ENCODE measurements around the gene ZBTB3. TPM values are rescaled to one million over a fixed set of nuclear protein-coding genes. Genes with fewer than 3 reads are reported as not detected.

The ZBTB3 gene
- total and polyA plus RNA-seq, 4 donors = 1.5 to 6.4 (median 4.2) TPM

- peaks cover 8 to 45% (median 32%) of the 10 kb centered on the region in 4 donors for H3K4me1 ChIP-seq (ENCODE audit: control insufficient read depth in 4 of 4, insufficient read depth in 4 of 4, low read length in 3 of 4)
- no peak for TF ChIP-seq HNF4A (conservative IDR thresholded peaks at IDR 0.05)
- TF ChIP-seq JUND (IDR thresholded peaks at IDR 0.05) = no peak
- TF ChIP-seq SP1 (IDR thresholded peaks at IDR 0.05) = no peak
- no peak for TF ChIP-seq RXRA (IDR thresholded peaks at IDR 0.05)
- no peak for TF ChIP-seq FOXA2 (IDR thresholded peaks at IDR 0.05)
- TF ChIP-seq, protein P1, sequence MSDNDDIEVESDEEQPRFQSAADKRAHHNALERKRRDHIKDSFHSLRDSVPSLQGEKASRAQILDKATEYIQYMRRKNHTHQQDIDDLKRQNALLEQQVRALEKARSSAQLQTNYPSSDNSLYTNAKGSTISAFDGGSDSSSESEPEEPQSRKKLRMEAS (IDR thresholded peaks at IDR 0.05) = no peak
- TF ChIP-seq YY1 (IDR thresholded peaks at IDR 0.05) = no peak
- H3K27ac ChIP-seq (ENCODE audit: low read depth in 1 of 2, low read length in 2 of 2) = no peak overlapping the region
- WGBS = 90% methylated on average over 5 of the region's 5 CpGs
- H3K9ac ChIP-seq (ENCODE audit: low read depth in 1 of 2, low read length in 2 of 2) = no peak overlapping the region
- H3K36me3 ChIP-seq (ENCODE audit: control insufficient read depth in 4 of 4, insufficient read depth in 3 of 4, low read depth in 1 of 4, low read length in 3 of 4) = peaks cover 15 to 61% (median 60%) of the 10 kb centered on the region in 4 donors
- no peaks in the 10 kb centered on the region for H3K27me3 ChIP-seq (ENCODE audit: control insufficient read depth in 4 of 4, insufficient read depth in 4 of 4, low read length in 3 of 4)
- no peak overlapping the region for H3K4me3 ChIP-seq (ENCODE audit: low read depth in 1 of 3, low read length in 3 of 3)
- H3K9me3 ChIP-seq (ENCODE audit: control insufficient read depth in 4 of 4, low read length in 3 of 4) = no peaks in the 10 kb centered on the region
- no peak for DNase-seq (ENCODE audit: low spot score)
Observed at GRCh38 chr11:62716206-62716605, 37.8 kb downstream of the ZBTB3 start.

DNA sequence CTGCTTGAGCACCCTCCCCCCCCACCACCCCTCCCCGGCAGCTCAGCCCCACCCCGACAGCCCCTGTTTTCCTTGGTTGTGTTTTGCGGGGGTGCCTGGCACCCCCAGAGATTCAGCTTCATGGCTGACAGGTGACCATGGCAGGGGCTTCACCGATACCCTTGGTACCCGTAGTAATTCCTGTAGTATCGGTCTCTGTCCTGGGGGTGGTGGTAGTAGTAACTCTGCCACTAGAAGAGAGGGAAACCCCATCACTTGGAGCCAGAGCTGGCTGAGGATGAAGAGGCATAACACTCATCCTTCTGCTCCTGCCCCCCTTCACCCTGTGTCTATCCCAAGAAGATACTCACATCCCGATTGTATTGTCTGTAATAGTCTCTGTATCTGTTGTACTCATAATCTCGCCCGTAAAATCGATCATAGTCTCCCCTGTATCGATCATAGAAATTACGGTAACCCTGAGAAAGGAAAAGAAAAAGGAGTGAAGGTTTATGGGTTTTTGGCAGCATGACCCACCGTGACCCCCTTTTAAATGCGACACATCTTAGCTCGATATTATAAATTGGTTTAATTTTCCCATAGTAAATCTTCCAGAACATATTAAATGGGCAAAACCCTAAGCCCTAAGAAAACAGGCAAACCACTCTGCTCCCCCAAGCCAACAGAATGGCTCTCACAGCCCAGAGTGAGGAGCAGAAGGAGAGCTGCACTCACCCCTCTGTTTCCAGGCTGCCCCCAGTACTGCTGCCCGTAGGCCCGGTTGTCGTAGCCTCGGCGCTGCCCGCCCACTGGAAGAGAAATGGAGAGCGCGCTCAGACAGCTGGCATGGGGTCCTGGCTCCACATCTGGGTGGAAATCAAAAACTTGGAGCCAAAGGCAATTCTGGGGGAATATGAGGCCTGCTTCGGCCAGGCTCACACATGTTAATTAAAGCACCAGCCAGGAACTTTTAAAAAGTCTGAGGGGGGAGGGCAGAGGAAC lies 38.5 kb downstream of the ZBTB3 start:
- no peak overlapping the region for H3K4me3 ChIP-seq (ENCODE audit: low read depth in 1 of 3, low read length in 3 of 3)
- H3K27me3 ChIP-seq (ENCODE audit: control insufficient read depth in 4 of 4, insufficient read depth in 4 of 4, low read length in 3 of 4) = no peaks in the 10 kb centered on the region
- H3K9ac ChIP-seq (ENCODE audit: low read depth in 1 of 2, low read length in 2 of 2) = no peak overlapping the region
- H3K36me3 ChIP-seq (ENCODE audit: control insufficient read depth in 4 of 4, insufficient read depth in 3 of 4, low read depth in 1 of 4, low read length in 3 of 4) = peaks cover 11 to 56% (median 53%) of the 10 kb centered on the region in 4 donors
- H3K9me3 ChIP-seq (ENCODE audit: control insufficient read depth in 4 of 4, low read length in 3 of 4) = no peaks in the 10 kb centered on the region
- DNase-seq (ENCODE audit: low spot score) = no peak
- H3K27ac ChIP-seq (ENCODE audit: low read depth in 1 of 2, low read length in 2 of 2) = no peak overlapping the region
- H3K4me1 ChIP-seq (ENCODE audit: control insufficient read depth in 4 of 4, insufficient read depth in 4 of 4, low read length in 3 of 4) = peaks cover 8 to 50% (median 35%) of the 10 kb centered on the region in 4 donors
- TF ChIP-seq TAF1 (conservative IDR thresholded peaks at IDR 0.05) = no peak
- TF ChIP-seq GABPA (IDR thresholded peaks at IDR 0.05 in 1 of 2, conservative IDR thresholded peaks at IDR 0.05 in 1 of 2) = no peak
- TF ChIP-seq, protein P1 (IDR thresholded peaks at IDR 0.05) = no peak
- no peak for TF ChIP-seq HNF4A (conservative IDR thresholded peaks at IDR 0.05)
- no peak for TF ChIP-seq YY1 (IDR thresholded peaks at IDR 0.05)
- TF ChIP-seq, protein P2, sequence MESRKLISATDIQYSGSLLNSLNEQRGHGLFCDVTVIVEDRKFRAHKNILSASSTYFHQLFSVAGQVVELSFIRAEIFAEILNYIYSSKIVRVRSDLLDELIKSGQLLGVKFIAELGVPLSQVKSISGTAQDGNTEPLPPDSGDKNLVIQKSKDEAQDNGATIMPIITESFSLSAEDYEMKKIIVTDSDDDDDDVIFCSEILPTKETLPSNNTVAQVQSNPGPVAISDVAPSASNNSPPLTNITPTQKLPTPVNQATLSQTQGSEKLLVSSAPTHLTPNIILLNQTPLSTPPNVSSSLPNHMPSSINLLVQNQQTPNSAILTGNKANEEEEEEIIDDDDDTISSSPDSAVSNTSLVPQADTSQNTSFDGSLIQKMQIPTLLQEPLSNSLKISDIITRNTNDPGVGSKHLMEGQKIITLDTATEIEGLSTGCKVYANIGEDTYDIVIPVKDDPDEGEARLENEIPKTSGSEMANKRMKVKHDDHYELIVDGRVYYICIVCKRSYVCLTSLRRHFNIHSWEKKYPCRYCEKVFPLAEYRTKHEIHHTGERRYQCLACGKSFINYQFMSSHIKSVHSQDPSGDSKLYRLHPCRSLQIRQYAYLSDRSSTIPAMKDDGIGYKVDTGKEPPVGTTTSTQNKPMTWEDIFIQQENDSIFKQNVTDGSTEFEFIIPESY (IDR thresholded peaks at IDR 0.05) = no peak
- TF ChIP-seq JUND (IDR thresholded peaks at IDR 0.05) = no peak
- TF ChIP-seq RAD21 (IDR thresholded peaks at IDR 0.05) = no peak
- WGBS = 95% methylated on average over 24 of the region's 24 CpGs

DNA sequence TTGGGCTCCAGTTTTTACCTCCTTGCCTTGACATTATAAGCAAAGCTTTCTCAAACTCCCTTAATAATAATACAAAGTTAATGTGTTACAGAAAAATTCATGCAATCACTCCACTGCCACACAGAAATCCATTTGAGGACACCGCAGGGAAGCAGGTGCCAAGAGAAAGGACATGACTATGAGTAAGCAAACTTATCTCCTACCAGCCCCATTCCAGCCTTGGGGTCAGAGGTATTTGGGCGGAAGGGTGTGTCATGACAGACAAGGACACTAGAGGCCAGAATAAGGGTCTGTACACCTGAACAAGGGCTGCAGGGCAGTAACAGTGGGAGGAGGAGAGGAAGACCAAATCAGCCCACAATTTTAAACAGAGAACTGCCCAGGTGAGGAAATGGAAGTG lies 40.6 kb downstream of the ZBTB3 start:
- no peaks in the 10 kb centered on the region for H3K27me3 ChIP-seq (ENCODE audit: control insufficient read depth in 4 of 4, insufficient read depth in 4 of 4, low read length in 3 of 4)
- peak; percentile 39 for DNase-seq (ENCODE audit: low spot score)
- H3K9ac ChIP-seq (ENCODE audit: low read depth in 1 of 2, low read length in 2 of 2) = peak overlapping the region in 1 of 2 donors; percentile 60
- H3K36me3 ChIP-seq (ENCODE audit: control insufficient read depth in 4 of 4, insufficient read depth in 3 of 4, low read depth in 1 of 4, low read length in 3 of 4) = peaks cover 5 to 40% (median 38%) of the 10 kb centered on the region in 4 donors
- peak overlapping the region; percentile 86 to 94 for H3K27ac ChIP-seq (ENCODE audit: low read depth in 1 of 2, low read length in 2 of 2)
- 29% methylated on average over 2 of the region's 2 CpGs for WGBS
- H3K4me1 ChIP-seq (ENCODE audit: control insufficient read depth in 4 of 4, insufficient read depth in 4 of 4, low read length in 3 of 4) = peaks cover 16 to 65% (median 50%) of the 10 kb centered on the region in 4 donors
- H3K9me3 ChIP-seq (ENCODE audit: control insufficient read depth in 4 of 4, low read length in 3 of 4) = no peaks in the 10 kb centered on the region
- no peak overlapping the region for H3K4me3 ChIP-seq (ENCODE audit: low read depth in 1 of 3, low read length in 3 of 3)
- peak in 1 of 2 donors; percentile 76 for TF ChIP-seq GABPA (IDR thresholded peaks at IDR 0.05 in 1 of 2, conservative IDR thresholded peaks at IDR 0.05 in 1 of 2)
- peak; percentile 83 to 91 for TF ChIP-seq RXRA (IDR thresholded peaks at IDR 0.05)
- TF ChIP-seq RAD21 (IDR thresholded peaks at IDR 0.05) = peak in 1 of 2 donors; percentile 38
- TF ChIP-seq HNF4G (IDR thresholded peaks at IDR 0.05) = peak; percentile 27
- TF ChIP-seq, protein P2 (IDR thresholded peaks at IDR 0.05) = peak; percentile 62
- no peak for TF ChIP-seq EGR1 (IDR thresholded peaks at IDR 0.05; ENCODE audit: low read depth in 2 of 2)
- peak; percentile 79 for TF ChIP-seq SP1 (IDR thresholded peaks at IDR 0.05)
- TF ChIP-seq, protein P1 (IDR thresholded peaks at IDR 0.05) = peak; percentile 65
- TF ChIP-seq, protein P3, sequence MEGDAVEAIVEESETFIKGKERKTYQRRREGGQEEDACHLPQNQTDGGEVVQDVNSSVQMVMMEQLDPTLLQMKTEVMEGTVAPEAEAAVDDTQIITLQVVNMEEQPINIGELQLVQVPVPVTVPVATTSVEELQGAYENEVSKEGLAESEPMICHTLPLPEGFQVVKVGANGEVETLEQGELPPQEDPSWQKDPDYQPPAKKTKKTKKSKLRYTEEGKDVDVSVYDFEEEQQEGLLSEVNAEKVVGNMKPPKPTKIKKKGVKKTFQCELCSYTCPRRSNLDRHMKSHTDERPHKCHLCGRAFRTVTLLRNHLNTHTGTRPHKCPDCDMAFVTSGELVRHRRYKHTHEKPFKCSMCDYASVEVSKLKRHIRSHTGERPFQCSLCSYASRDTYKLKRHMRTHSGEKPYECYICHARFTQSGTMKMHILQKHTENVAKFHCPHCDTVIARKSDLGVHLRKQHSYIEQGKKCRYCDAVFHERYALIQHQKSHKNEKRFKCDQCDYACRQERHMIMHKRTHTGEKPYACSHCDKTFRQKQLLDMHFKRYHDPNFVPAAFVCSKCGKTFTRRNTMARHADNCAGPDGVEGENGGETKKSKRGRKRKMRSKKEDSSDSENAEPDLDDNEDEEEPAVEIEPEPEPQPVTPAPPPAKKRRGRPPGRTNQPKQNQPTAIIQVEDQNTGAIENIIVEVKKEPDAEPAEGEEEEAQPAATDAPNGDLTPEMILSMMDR (IDR thresholded peaks at IDR 0.05; ENCODE audit: low read depth, low read length, missing input control) = no peak
- no peak for TF ChIP-seq TAF1 (conservative IDR thresholded peaks at IDR 0.05)
- TF ChIP-seq FOXA1 (IDR thresholded peaks at IDR 0.05) = peak; percentile 31
- no peak for TF ChIP-seq NR2F2 (IDR thresholded peaks at IDR 0.05)
- no peak for TF ChIP-seq ATF3 (IDR thresholded peaks at IDR 0.05)
- peak; percentile 60 for TF ChIP-seq FOXA2 (IDR thresholded peaks at IDR 0.05)
